ENCODE measurements around the gene MYLK2.
A peak's percentile ranks its signal among the peaks of the same experiment; 100 is the strongest.

The MYLK2 gene

DNA sequence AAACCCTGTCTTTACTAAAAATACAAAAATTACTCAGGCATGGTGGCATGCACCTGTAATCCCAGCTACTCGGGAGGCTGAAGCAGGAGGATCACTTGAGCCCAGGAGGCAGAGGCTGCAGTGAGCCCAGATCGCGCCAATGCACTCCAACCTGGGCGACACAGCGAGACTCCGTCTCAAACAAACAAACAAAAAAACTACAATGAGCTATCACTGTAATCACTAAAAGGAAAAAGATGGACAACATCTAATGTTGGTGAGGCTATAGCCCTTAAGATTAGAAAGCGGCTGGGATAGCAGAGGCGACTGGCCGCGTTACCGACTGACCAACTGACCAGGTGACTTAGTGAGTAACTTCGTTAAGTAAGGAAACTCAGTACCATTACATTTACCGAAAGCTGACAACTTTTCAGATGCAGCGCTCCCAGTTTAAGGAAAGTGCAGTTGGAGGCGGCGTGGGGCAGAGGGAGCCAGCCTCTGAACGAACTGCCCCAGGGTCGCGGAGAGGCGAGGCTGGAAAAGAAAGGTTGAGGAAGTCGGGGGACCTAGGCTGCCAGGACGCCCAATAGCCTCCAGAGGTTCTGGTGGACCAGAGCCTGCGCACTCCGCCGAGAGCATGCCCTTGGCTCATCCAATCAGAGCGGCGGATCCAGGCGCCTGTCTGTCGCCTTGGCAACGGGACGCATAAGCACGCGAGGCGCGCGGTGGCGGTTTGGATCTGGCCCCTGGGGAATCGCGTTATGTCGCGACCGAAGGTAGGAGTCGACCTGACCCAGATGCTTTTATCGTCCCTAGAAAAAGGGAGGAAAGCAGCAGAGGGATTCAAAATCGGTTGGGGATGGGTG, 60.2 kb downstream of the MYLK2 start:
- peak; percentile 46 to 86 (median 71) for DNase-seq

DNA sequence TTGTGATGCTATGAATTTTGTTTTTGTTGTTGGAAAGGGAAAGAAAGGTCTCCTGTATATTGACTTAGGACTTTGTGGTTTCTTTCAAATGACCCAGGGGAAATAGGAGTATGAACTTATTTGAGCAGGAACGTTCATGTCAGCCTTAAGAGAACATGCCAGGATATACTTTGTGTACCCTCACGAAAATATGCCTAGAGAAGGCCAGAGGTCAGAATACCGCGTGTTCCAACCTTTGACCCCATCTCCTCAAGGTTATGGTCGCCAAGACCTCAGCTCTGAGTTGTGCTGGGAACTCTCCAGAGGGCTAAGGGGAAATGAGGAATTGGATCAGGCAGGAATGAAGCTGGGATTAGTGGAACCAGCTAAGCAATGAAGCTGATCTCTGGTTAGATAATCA, 62.8 kb downstream of the MYLK2 start:
- DNase-seq: no peak

DNA sequence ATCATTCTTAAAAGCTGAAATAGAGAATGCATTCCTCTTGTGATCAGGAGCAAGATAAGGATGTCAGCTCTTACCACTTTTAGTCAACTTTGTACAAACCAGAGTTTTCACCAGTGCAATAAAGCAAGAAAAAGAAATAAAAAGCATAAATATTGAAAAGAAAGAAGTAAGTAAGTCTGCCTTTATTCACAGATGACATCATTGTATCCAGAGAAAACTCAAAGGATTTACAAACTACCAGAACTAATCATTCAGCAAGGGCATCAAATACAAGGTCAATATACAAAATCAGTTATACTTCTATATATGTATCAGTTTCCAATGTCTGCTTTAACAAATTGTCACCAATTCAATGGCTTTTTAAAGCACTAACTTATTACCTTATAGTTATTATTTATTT, 64.7 kb downstream of the MYLK2 start:
- DNase-seq: no peak
